HG03095 (cell line): ENCODE measurements around the gene NEBL.

ENCODE experiments used
- ATAC-seq: cut with Tn5 transposase; IDR thresholded peaks from one replicate; pipeline ENCODE4 v1.9.1; 2021; ENCODE audit warnings: moderate library complexity; ENCODE audit not compliant: unreplicated experiment

The NEBL gene

GRCh38 chr10:20908391-20908790 is 11.3 kb upstream of the NEBL start:
- ATAC-seq: no peak

- ATAC-seq: no peak
Observed at GRCh38 chr10:20903635-20904390, 6.7 kb upstream of the NEBL start.

GRCh38 chr10:20901110-20901509 is 4.0 kb upstream of the NEBL start:
- no peak for ATAC-seq

GRCh38 chr10:20898866-20899535 is 1.9 kb upstream of the NEBL start:
- no peak for ATAC-seq

GRCh38 chr10:20893297-20893696 is 3.8 kb downstream of the NEBL start:
- ATAC-seq: no peak

GRCh38 chr10:20892796-20893195 is 4.3 kb downstream of the NEBL start:
- no peak for ATAC-seq

GRCh38 chr10:20892011-20892585 is 5.0 kb downstream of the NEBL start:
- no peak for ATAC-seq

- ATAC-seq: no peak
Observed at GRCh38 chr10:20891338-20891714, 5.8 kb downstream of the NEBL start.

- ATAC-seq: no peak
Observed at GRCh38 chr10:20890491-20891337, 6.4 kb downstream of the NEBL start.

- ATAC-seq: no peak
Observed at GRCh38 chr10:20890009-20890408, 7.1 kb downstream of the NEBL start.

- ATAC-seq: no peak
Observed at GRCh38 chr10:20888620-20889330, 8.3 kb downstream of the NEBL start.

GRCh38 chr10:20887706-20888555 is 9.2 kb downstream of the NEBL start:
- no peak for ATAC-seq

GRCh38 chr10:20885678-20886077 is 11.4 kb downstream of the NEBL start:
- no peak for ATAC-seq

- no peak for ATAC-seq
Observed at GRCh38 chr10:20883552-20883951, 13.6 kb downstream of the NEBL start.

- ATAC-seq: no peak
Observed at GRCh38 chr10:20882091-20882490, 15.0 kb downstream of the NEBL start.

GRCh38 chr10:20879136-20879535 is 18.0 kb downstream of the NEBL start:
- ATAC-seq: no peak

GRCh38 chr10:20877986-20878983 is 18.8 kb downstream of the NEBL start:
- ATAC-seq: no peak

- no peak for ATAC-seq
Observed at GRCh38 chr10:20877554-20877953, 19.6 kb downstream of the NEBL start.

- no peak for ATAC-seq
Observed at GRCh38 chr10:20874261-20874660, 22.9 kb downstream of the NEBL start.
